NCI-H146 treated with DMSO at 0.1 percent for 48 hours (cell line): Measurements from ENCODE around the gene CTNNB1.

Source experiments
- DNase-seq: peaks from one replicate; lab custom pipeline; 2025; ENCODE audit not compliant: unreplicated experiment; lab: John Stamatoyannopoulos, UW

The CTNNB1 gene

DNA sequence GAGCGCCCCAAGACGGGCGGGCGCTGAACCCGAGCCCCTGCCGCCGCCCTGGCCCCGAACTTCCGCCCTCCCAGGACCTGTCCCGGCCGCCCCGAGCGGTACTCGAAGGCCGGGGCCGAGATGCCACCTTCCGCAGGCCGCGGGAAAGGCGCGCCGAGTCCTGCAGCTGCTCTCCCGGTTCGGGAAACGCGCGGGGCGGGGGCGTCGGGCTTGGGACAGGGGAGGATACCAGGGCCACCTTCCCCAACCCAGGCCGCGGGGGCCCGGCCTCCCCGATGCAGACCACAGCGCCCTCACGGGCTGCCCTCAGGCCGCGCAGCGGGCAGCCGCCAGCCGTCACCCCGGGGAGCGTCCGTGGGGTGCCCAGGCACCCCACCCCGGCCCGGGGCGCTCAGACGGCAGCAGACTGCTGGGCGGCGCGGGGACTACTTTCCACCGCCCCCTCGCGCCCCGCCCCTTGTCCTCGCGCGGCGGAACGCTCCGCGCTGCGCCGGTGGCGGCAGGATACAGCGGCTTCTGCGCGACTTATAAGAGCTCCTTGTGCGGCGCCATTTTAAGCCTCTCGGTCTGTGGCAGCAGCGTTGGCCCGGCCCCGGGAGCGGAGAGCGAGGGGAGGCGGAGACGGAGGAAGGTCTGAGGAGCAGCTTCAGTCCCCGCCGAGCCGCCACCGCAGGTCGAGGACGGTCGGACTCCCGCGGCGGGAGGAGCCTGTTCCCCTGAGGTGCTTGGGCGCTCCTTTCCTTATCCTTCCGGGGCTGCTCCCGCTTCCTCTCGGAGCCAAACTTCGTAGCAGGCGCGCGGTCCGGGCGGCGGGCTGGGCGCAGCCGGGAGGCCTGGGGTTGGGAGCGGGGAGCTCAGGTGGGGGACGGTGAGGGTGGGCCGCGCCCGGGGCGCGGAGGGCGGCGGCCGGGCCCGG is at the start of gene CTNNB1:
Gene CTNNB1 (plus strand): TSS at position 556 of the 916 bp plus-strand sequence. CDS start 24,564 bp downstream, outside the sequence.
- peak; percentile 34 for DNase-seq

DNA sequence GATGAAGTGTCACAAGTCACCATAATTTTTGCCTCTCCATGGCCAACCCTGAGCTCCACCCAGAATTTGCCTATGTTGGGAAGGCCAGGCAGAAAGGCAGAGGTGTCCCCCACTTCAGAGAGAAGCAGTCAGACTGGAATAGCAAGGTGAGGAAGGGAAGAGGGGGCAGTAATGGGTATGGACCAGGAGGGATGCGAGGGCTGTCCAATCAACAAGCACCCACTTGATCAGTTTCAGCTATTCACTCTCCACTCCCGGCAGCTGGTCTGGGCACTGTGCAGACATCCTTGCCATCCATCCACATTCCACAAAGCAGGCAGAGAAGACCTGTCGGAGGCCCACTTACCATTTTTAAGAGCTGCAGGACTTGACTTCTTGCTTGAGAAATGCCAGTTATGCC is 43.5 kb upstream of the CTNNB1 start:
- DNase-seq: no peak

GRCh38 chr3:41158947-41159346 is 40.4 kb upstream of the CTNNB1 start:
- DNase-seq: no peak

DNA sequence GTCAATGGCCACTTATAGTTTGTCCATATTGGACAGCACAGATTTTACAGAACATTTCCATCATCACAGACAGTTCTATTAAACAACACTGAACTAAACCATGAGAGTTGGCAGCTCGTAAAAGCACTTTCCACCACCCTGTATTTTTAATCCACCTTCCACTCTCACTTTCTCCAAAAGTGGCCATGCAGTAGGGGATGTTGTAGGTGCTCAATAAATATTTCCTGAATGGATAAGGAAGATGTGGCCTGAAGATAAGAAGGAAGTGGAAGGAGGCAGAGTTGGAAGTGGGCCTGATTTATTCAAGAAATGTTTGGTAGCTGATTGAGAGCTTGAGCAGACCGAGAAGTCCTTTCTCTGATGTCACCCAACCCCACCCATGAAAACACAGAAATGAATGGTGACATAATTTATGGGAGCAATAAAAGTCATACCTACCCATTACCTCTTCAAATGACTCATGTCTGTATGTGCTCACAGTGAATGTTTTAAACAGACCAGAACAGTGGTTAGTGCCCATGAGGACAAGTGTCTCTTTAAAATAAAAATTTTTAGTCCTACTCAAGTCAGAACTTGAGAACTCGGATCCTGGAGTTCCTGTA is 39.6 kb upstream of the CTNNB1 start:
- DNase-seq: no peak

GRCh38 chr3:41162541-41162940 is 36.8 kb upstream of the CTNNB1 start:
- DNase-seq: no peak

DNA sequence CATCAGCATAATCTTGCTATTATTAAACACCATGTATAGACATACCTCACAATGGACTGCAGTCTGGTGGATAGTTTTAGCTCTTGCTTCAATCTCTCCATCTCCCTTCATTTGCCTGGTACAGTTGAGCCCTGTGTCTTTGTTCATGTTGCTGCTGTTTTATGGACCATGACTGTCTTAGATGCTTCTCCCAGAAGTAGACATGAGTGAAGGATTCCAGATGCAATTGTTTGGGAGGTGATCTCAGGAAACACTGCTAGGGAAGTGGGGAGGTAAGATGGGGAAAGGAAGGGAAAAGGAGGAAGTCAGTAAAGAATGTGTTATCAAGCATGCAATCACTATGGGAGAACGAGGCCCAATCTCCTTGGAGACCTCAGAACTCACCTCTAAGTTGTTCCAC is 36.3 kb upstream of the CTNNB1 start:
- DNase-seq: no peak

- DNase-seq: no peak
Observed at GRCh38 chr3:41163421-41163820, 35.9 kb upstream of the CTNNB1 start.

- no peak for DNase-seq
Observed at GRCh38 chr3:41164777-41165176, 34.5 kb upstream of the CTNNB1 start.

- no peak for DNase-seq
Observed at GRCh38 chr3:41167722-41168497, 31.4 kb upstream of the CTNNB1 start.

- no peak for DNase-seq
Observed at GRCh38 chr3:41169023-41169422, 30.3 kb upstream of the CTNNB1 start.

GRCh38 chr3:41173926-41174885 is 25.1 kb upstream of the CTNNB1 start:
- no peak for DNase-seq

GRCh38 chr3:41175365-41175764 is 23.9 kb upstream of the CTNNB1 start:
- DNase-seq: no peak

DNA sequence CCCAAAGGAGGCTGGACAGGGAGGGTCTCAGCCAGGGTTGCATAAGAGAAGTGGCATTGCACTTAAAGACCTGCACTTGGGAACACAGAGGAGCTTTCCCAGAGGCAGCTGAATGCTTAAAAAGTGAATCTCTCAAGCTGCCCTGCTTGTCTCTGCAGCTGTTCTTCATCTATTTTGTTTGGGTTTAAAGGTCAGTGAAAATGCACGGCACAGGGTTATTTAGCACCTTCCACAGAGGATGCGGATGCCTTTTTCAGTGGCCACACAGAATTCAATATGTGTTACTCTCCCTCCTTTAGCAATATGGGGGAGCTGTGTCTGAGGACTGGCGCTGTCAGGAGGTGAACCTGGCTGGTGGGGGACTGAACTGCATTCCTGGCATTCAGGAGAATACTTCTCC is 22.7 kb upstream of the CTNNB1 start:
- DNase-seq: no peak

GRCh38 chr3:41178576-41178975 is 20.7 kb upstream of the CTNNB1 start:
- DNase-seq: no peak

DNA sequence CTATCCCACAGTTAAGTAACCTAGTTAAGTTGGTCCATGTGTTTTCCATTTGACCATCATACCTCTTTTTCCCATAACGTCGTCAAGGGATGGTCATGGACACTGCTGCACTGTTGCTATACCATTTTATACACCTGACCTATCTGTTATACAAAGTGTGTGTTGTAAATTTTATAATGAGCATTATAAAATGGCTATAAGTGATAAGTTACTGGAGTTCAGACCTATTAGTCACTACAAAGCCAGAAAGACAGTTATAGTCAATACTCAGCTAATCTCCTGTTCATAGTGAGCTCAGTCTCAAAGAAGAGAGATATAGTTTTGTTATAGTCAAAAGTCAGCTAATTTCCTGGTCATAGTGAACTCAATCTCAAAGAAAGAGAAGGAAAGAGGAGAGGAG is 18.9 kb upstream of the CTNNB1 start:
- no peak for DNase-seq

DNA sequence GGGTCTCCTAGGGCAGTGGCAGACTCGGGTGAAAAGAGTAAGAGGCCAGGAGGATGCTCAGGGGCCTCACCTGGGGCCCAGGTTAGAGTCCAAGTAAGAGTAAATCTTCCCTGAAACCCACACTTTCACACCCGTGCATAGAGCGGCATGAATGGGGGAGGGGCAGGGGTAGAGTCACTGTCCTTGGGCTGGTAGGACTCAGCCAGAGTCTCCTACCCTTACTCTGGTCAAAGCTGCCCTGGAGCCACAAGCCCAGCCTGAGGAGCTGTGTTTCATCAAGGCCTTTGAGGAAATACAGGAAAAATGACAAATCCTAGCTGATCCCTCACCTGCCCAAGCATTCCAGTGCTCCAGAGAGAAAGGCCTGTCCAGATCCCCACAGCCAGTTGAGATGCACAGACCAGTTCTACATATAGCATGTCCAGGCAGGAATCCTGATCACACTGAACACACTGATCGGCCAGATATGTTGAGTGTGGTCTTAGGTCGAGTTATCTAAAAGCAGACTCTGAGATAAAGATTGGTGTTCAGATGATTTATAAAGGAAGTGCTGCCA is 16.7 kb upstream of the CTNNB1 start:
- DNase-seq: no peak

GRCh38 chr3:41184394-41184793 is 14.9 kb upstream of the CTNNB1 start:
- no peak for DNase-seq

DNA sequence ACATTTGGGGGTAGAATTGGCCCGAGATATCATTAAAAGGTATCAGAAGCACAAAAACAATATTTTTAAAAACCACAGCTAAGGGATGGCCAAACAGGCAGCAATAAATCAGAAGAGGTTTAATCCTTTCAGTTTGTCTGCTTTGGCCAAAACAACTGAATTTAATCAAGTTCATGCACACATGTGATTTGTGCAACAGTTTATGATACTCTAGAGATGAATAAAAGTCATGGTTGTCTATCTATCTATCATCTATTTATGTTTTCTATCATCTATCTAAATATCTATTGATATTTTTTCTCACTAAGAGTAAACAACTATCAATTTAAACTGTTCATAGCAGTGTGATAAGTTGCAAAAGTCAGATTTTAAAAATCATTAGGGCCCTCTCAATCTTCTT is 13.0 kb upstream of the CTNNB1 start:
- no peak for DNase-seq

DNA sequence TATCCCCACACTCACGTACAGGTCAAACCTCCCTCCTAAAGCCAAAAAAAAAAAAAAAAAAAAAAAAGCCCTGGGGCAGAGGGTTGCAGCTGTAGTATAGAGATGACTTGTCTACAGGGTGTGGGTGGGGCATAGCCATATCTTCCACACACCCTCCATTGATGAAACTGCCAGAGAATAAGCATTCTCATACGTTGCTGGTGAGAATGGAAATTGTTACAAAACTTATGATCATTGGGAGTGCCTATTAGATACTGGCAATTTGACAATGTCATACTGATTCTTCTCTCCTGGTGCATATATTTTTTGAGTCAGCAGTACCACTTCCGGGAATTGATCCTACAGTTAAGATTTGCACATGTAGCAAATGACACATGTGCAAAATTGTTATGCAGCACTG is 11.0 kb upstream of the CTNNB1 start:
- DNase-seq: no peak
